CD4-positive, alpha-beta T cell (primary cell): ENCODE data around the gene ATP13A3. TPM values are rescaled to one million over a fixed set of nuclear protein-coding genes. Genes with fewer than 3 reads are reported as not detected.

Experiments
- ATAC-seq: fragments of 200-7000 bp; cut with Tn5 transposase; one replicate; pipeline ENCODE4 v1.10.0; 2022; ENCODE audit warnings: mild to moderate bottlenecking; ENCODE audit not compliant: poor library complexity
- CTCF ChIA-PET: fragments of 350-600 bp; sonication (Branson Sonifier 250); formaldehyde crosslinking; loops from one replicate; lab custom pipeline; 2021; ENCODE audit warnings: antibody characterized with exemption, inconsistent platforms; lab: Charles Lee
- POLR2A ChIA-PET: fragments of 350-600 bp; sonication (Branson Sonifier 250); formaldehyde crosslinking; loops from one replicate; lab custom pipeline; 2021; ENCODE audit warnings: antibody characterized with exemption, inconsistent platforms; lab: Charles Lee
- DNase-seq, 14 experiments: peaks; one replicate each; pipeline ENCODE4 v3.0.0-alpha.2; 2013 to 2020; ENCODE audit warnings: mixed read lengths in 2 of 14
- H3K27ac ChIP-seq, 2 donors: one replicate each; pipeline versions ENCODE4 v1.5.1 to v1.7.0; 2013; ENCODE audit warnings: low read length in 2 of 2, low read depth in 1 of 2, mild to moderate bottlenecking in 1 of 2
- H3K27me3 ChIP-seq, 2 experiments: 1 replicate in 1 of 2; 2 replicates in 1 of 2; pipeline versions ENCODE4 v1.6.1 to v1.7.0; 2013; ENCODE audit warnings: low read length in 2 of 2, control low read depth in 1 of 2, mild to moderate bottlenecking in 1 of 2, moderate library complexity in 1 of 2; ENCODE audit not compliant: insufficient read depth in 2 of 2, control insufficient read depth in 1 of 2
- H3K36me3 ChIP-seq: one replicate; pipeline ENCODE4 v1.6.1; 2013; ENCODE audit warnings: low read length, control low read depth; ENCODE audit not compliant: insufficient read depth
- H3K4me1 ChIP-seq: one replicate; pipeline ENCODE4 v1.6.1; 2013; ENCODE audit warnings: low read length, control low read depth; ENCODE audit not compliant: insufficient read depth
- H3K4me3 ChIP-seq: one replicate; pipeline ENCODE4 v1.5.1; 2013; ENCODE audit warnings: mild to moderate bottlenecking, low read length, moderate library complexity
- H3K9me3 ChIP-seq, 2 experiments: 1 replicate in 1 of 2; 2 replicates in 1 of 2; pipeline versions ENCODE4 v1.6.1 to v1.7.0; 2013; ENCODE audit warnings: low read length in 2 of 2, mild to moderate bottlenecking in 2 of 2, control low read depth in 1 of 2, moderate library complexity in 1 of 2; ENCODE audit not compliant: control insufficient read depth in 1 of 2, insufficient read depth in 1 of 2
- H3K27ac Mint-ChIP-seq: one replicate; pipeline ENCODE4 v1.8.0; 2020; ENCODE audit warnings: mixed read lengths
- H3K27me3 Mint-ChIP-seq: one replicate; pipeline ENCODE4 v1.8.0; 2021; ENCODE audit warnings: mixed read lengths
- H3K36me3 Mint-ChIP-seq: one replicate; pipeline ENCODE4 v1.8.0; 2021; ENCODE audit warnings: low read depth, mixed read lengths
- H3K4me1 Mint-ChIP-seq: one replicate; pipeline ENCODE4 v1.8.0; 2021; ENCODE audit warnings: low read depth, mixed read lengths
- H3K4me3 Mint-ChIP-seq: one replicate; pipeline ENCODE4 v1.8.0; 2020; ENCODE audit warnings: mild to moderate bottlenecking, mixed read lengths
- H3K9me3 Mint-ChIP-seq: one replicate; pipeline ENCODE4 v1.8.0; 2020; ENCODE audit warnings: mixed read lengths
- intact Hi-C, 2 experiments: fragments of 100-400 bp; cut with DNase I in 1 of 2; cut with micrococcal nuclease in 1 of 2; formaldehyde crosslinking; loops; one replicate each; pipeline versions ENCODE4 v1.15.1 to v1.9.0; 2023 to 2025; cut with DNase I, micrococcal nuclease
- total RNA-seq, 174 experiments: library from RNA in 2 of 174; stranded (reverse) in 2 of 174; gene quantifications; one replicate each; pipeline ENCODE4 v1.2.3 and lab custom pipeline; 2021 to 2026
- TF ChIP-seq, protein P1 (sequence below): fragments of 200-600 bp; IDR thresholded peaks from one replicate; pipeline ENCODE4 v1.8.0; 2022; ENCODE audit warnings: antibody characterized with exemption, mild to moderate bottlenecking

The ATP13A3 gene
- total RNA-seq, 2 experiments from 2014 or later, result 46.5 to 52.7 TPM

DNA sequence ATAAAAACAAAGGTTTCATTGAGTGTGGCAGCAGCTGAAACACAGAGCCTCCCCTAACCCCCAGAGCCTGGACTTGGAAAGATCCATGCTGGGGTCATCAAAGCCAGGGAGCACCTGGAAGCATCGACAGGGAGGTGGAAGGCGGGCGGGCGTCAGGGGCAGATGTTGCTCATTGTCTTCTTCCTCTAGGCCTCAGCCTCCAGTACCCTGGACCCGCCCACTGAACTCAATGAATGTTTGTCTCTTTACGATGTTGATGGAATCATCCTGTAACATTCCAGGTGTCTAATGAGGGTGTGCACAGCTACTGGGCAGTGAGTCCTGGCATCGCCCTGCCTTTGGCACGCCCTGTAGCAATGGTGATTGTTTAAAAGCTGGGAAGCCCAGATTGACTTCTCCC, 97.5 kb downstream of the ATP13A3 start:
- no peaks in the 10 kb centered on the region for H3K4me1 Mint-ChIP-seq
- CTCF ChIA-PET, result no interaction called here

DNA sequence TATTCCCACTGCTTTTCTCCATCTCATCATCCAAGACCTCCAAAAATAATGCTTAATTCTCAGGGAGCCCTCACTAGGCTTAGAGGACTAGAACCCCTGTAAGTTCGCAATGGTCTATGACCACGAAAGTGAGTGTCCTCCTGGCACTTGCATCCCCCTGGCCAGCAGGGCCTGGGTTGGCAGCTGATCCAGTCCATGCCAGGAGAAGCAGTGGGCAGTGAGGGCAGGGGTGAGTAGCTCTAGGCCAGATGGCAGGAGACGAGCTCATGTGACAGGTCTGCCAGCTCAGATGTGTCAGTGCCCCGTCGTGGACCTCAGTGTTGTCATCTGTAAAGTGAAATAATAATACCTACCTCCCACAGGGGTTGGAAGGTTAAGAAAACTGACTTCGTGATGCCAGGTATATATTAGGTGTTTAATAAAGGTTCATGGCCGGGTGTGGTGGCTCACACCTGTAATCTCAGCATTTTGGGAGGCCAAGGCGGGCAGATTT, 98.8 kb downstream of the ATP13A3 start:
- intact Hi-C loops, result no loop called here
- no peaks in the 10 kb centered on the region for H3K27me3 Mint-ChIP-seq
- ChIA-PET CTCF (interaction anchor here (0.9 kb wide), 1 partner anchor 44 kb away, joined by 3 read pairs; no protein-coding TSS in a partner anchor), POLR2A (no interaction called here)
- H3K4me1 ChIP-seq, result no peaks in the 10 kb centered on the region
- no peaks in the 10 kb centered on the region for H3K4me1 Mint-ChIP-seq
- no peak overlapping the region for H3K27ac Mint-ChIP-seq
- H3K9me3 Mint-ChIP-seq, result peaks cover 2% of the 10 kb centered on the region
- H3K4me3 Mint-ChIP-seq, result no peak overlapping the region
- no peaks in the 10 kb centered on the region for H3K36me3 ChIP-seq
- H3K27ac ChIP-seq, result no peak overlapping the region
- no peaks in the 10 kb centered on the region for H3K27me3 ChIP-seq
- no peak overlapping the region for H3K4me3 ChIP-seq
- H3K9me3 ChIP-seq, result peaks cover 4 to 12% of the 10 kb centered on the region in 2 experiments
- H3K36me3 Mint-ChIP-seq, result no peaks in the 10 kb centered on the region
- TF ChIP-seq, protein P1, sequence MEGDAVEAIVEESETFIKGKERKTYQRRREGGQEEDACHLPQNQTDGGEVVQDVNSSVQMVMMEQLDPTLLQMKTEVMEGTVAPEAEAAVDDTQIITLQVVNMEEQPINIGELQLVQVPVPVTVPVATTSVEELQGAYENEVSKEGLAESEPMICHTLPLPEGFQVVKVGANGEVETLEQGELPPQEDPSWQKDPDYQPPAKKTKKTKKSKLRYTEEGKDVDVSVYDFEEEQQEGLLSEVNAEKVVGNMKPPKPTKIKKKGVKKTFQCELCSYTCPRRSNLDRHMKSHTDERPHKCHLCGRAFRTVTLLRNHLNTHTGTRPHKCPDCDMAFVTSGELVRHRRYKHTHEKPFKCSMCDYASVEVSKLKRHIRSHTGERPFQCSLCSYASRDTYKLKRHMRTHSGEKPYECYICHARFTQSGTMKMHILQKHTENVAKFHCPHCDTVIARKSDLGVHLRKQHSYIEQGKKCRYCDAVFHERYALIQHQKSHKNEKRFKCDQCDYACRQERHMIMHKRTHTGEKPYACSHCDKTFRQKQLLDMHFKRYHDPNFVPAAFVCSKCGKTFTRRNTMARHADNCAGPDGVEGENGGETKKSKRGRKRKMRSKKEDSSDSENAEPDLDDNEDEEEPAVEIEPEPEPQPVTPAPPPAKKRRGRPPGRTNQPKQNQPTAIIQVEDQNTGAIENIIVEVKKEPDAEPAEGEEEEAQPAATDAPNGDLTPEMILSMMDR, result no peak
- DNase-seq, result no peak
- no peak for ATAC-seq

More for the DNA sequence above, 97.5 kb downstream of the ATP13A3 start:
- TF ChIP-seq, protein P1, result no peak
- Histone ChIP-seq H3K27ac (no peak overlapping the region), H3K9me3 (peaks cover 4 to 12% of the 10 kb centered on the region in 2 experiments), H3K27me3 (no peaks in the 10 kb centered on the region), H3K4me1 (no peaks in the 10 kb centered on the region), H3K4me3 (no peak overlapping the region), H3K36me3 (no peaks in the 10 kb centered on the region)
- ATAC-seq (no peak), DNase-seq (no peak)
- intact Hi-C loops, result no loop called here
- Mint-ChIP-seq H3K27me3 (no peaks in the 10 kb centered on the region), H3K27ac (no peak overlapping the region), H3K4me3 (no peak overlapping the region), H3K36me3 (no peaks in the 10 kb centered on the region), H3K9me3 (peaks cover 2% of the 10 kb centered on the region)
- POLR2A ChIA-PET, result no interaction called here

DNA sequence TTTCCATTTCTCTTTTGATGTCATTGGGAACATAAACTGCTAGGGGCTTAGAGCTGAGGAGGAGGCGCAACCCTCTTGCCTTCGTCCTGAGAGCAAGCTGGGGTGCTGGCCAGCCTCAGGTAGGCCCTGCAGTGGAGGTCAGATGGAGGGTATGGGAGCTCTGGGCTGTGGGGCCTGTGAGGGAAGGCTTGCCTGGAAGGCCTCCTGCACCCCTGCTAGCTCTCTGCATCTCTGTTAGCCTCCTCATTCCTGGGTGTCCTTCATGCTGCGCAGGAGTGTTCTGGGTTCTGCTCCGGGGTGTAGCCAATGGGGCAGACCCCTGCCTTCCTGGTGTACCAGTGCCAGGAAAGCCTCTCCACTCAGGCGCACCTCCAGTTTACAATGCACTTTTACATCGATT, 99.5 kb downstream of the ATP13A3 start:
- Histone ChIP-seq H3K9me3 (peaks cover 4 to 9% of the 10 kb centered on the region in 2 experiments), H3K27me3 (no peaks in the 10 kb centered on the region), H3K4me3 (no peak overlapping the region), H3K36me3 (no peaks in the 10 kb centered on the region), H3K27ac (no peak overlapping the region), H3K4me1 (no peaks in the 10 kb centered on the region)
- H3K4me3 Mint-ChIP-seq, result no peak overlapping the region
- no peak for ATAC-seq
- no peaks in the 10 kb centered on the region for H3K4me1 Mint-ChIP-seq
- CTCF ChIA-PET, result interaction anchor here (0.9 kb wide), 1 partner anchor 43 kb away, joined by 3 read pairs; no protein-coding TSS in a partner anchor
- no peaks in the 10 kb centered on the region for H3K27me3 Mint-ChIP-seq
- peaks cover 2% of the 10 kb centered on the region for H3K9me3 Mint-ChIP-seq
- H3K36me3 Mint-ChIP-seq, result no peaks in the 10 kb centered on the region
- TF ChIP-seq, protein P1, result no peak
- POLR2A ChIA-PET, result interaction anchor here (0.9 kb wide), 2 partner anchors 9 to 10 kb away, joined by 3 read pairs; no protein-coding TSS in a partner anchor
- peak in 1 of 14 experiments; percentile 26 for DNase-seq
- H3K27ac Mint-ChIP-seq, result no peak overlapping the region
- intact Hi-C loops, result no loop called here
